22Rv1 (cell line): ENCODE data around the gene TSC22D1.
"Not testable (repeated sequence)": the region's sequence is repeated elsewhere in the genome, so short reads cannot be mapped to it uniquely, and the experiment has no call there.

Experiments used
- H3K27ac ChIP-seq: fragments of 450-650 bp; 2 replicates; pipeline ENCODE4 v1.5.1; 2017
- CTCF ChIP-seq: fragments of 450-650 bp; IDR thresholded peaks from 2 replicates; pipeline ENCODE4 v1.5.1; 2017; ENCODE audit warnings: mild to moderate bottlenecking
- ZFX ChIP-seq: fragments of 450-650 bp; IDR thresholded peaks from 2 replicates; pipeline ENCODE4 v1.6.1; 2017; ENCODE audit warnings: antibody characterized with exemption, borderline replicate concordance

TSC22D1 gene

DNA sequence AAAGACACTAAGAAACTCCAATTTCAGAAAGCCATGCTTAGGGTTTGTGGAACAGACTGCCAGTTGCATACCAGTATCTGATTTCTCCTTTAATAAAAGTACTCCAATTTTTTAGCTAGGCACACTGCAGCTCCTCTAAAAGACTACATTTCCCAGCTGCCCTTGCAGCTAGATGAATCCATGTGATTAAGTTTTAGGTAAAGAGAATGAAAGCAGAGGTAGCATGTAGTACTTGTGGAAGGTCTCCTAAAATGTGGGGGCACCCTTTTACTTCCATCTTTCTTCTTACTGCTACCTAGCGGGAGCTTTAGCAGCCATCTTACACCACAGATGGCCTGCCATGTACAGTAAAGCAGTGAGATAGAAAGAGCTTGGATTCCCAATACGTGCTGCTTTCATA lies 33.0 kb upstream of the TSC22D1 start:
- no peak overlapping the region for H3K27ac ChIP-seq
- TF ChIP-seq CTCF = no peak
- TF ChIP-seq ZFX = no peak

DNA sequence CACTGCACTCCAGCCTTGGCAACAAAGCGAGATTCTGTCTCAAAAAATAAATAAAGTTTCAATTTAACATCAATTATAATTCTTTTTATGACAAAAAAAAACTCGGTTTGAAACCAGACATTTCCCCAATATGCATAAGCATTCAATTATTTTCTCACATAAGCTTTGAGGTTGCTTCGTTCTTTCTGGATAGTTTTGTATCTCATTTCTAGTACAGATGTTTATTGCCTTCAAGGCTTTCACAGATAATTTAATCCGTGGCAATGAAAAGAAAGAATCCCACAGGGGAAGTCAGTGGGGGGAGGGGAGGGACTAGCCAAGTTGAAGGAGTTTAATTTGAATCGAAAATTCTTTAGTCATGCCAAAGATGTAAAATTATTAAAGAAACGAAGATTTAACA lies 29.6 kb upstream of the TSC22D1 start:
- no peak for TF ChIP-seq CTCF
- H3K27ac ChIP-seq = no peak overlapping the region

- TF ChIP-seq CTCF (no peak), ZFX (no peak)
- no peak overlapping the region for H3K27ac ChIP-seq
Measured at GRCh38 chr13:44605275-44605674, 29.1 kb upstream of the TSC22D1 start.

DNA sequence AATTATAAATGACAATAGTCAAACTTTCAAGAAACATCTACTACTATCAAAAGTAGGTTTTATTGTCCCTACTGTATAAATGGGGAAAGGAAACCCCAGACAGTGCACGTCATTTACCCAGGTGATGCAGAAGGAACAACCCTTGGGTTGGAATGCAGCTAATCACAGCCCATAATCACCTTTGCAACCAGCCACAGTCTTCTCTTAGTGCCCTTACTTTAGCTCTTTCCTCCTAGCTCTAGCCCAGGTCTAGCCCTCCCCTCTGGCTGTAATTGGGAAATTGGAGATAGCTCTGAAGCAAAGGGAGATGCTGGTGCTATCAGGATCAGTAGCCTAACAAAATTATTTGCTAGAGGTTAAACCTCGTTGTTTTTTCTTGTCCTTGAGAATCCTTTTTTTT lies 25.5 kb upstream of the TSC22D1 start:
- no peak for TF ChIP-seq ZFX

DNA sequence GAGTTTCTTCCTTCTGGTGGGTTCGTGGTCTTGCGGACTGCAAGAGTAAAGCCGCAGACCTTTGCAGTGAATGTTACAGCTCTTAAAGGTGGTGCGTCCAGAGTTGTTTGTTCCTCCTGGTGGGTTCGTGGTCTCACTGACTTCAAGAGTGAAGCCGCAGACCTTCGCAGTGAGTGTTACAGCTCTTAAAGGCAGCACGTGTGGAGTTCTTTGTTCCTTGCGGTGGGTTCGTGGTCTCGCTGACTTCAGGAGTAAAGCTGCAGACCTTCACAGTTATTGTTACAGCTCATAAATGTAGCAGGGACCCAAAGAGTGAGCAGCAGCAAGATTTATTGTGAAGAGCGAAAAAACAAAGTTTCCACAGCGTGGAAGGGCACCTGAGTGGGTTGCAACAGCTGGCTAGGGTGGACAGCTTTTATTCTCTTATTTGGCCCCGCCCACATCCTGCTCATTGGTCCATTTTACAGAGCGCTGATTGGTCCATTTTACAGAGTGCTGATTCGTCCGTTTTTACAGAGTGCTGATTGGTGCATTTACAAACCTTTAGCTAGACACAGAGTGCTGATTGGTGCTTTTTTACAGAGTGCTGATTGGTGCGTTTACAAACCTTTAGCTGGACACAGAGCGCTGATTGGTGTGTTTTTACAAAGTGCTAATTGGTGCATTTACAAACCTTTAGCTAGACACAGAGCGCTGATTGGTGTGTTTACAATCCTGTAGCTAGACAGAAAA lies 17.9 kb upstream of the TSC22D1 start:
- H3K27ac ChIP-seq = not testable (repeated sequence)

More for the DNA sequence above, 25.5 kb upstream of the TSC22D1 start:
- H3K27ac ChIP-seq = no peak overlapping the region

- TF ChIP-seq ZFX = no peak
- no peak overlapping the region for H3K27ac ChIP-seq
Measured at GRCh38 chr13:44592216-44592847, 16.2 kb upstream of the TSC22D1 start.

GRCh38 chr13:44591316-44591715 lies 15.2 kb upstream of the TSC22D1 start:
- no peak overlapping the region for H3K27ac ChIP-seq
- no peak for TF ChIP-seq CTCF
- TF ChIP-seq ZFX = no peak

DNA sequence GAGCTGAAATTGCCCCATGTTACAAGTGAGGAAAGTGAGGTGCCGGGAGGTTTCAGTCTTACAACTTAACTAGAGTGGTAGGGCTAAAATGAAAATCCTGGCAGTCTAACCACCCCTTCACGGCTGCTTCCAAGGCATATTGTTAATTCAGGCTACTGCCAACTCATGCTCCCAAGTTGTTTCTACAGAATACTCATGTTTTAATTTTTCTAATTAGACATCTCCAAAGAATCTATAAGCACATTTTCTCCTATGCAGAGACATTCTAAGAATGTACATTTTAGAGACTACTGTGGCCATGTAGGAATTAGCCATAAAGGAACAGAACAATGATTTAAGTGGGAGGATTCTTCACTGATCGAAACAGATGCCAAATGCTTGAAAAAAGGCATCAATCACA lies 7.0 kb upstream of the TSC22D1 start:
- no peak overlapping the region for H3K27ac ChIP-seq
- no peak for TF ChIP-seq CTCF
- no peak for TF ChIP-seq ZFX

DNA sequence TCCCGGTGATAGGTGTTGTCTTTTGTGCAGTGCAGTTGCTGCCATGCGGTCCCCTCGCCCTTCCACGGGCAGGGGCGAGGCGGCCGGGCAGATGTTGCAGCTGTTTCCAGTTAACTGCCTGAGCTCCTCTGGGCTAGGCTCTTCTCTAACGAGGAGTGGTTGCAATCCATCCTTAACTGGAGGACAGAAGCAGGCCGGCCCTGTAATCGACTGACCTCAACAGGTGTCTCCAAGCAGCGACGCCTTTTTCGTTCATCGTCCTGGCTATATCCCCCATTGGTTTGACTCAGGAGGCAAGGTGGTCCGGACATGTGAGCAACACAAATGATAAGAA lies 1.9 kb upstream of the TSC22D1 start:
- no peak for TF ChIP-seq CTCF
- no peak for TF ChIP-seq ZFX
- peak overlapping the region; percentile 97 for H3K27ac ChIP-seq
